Fibroblast of pulmonary artery (primary cell): ENCODE data around the gene FBXO27.
"Not testable (repeated sequence)": the region's sequence is repeated elsewhere in the genome, so short reads cannot be mapped to it uniquely, and the experiment has no call there.

Experiments used
- DNase-seq: peaks from one replicate; pipeline ENCODE4 v3.0.0-alpha.2; 2010; ENCODE audit warnings: low read depth
- H3K4me3 ChIP-seq: replicated peaks from 2 replicates; pipeline ENCODE4 v1.5.1; 2011; ENCODE audit warnings: low read depth, mild to moderate bottlenecking, control low read depth, low read length, moderate library complexity
- CTCF ChIP-seq: IDR thresholded peaks from 2 replicates; pipeline ENCODE4 v1.5.1; 2011; ENCODE audit warnings: mild to moderate bottlenecking, control low read depth, low read length, inconsistent platforms; ENCODE audit errors: missing control alignments

Gene FBXO27

DNA sequence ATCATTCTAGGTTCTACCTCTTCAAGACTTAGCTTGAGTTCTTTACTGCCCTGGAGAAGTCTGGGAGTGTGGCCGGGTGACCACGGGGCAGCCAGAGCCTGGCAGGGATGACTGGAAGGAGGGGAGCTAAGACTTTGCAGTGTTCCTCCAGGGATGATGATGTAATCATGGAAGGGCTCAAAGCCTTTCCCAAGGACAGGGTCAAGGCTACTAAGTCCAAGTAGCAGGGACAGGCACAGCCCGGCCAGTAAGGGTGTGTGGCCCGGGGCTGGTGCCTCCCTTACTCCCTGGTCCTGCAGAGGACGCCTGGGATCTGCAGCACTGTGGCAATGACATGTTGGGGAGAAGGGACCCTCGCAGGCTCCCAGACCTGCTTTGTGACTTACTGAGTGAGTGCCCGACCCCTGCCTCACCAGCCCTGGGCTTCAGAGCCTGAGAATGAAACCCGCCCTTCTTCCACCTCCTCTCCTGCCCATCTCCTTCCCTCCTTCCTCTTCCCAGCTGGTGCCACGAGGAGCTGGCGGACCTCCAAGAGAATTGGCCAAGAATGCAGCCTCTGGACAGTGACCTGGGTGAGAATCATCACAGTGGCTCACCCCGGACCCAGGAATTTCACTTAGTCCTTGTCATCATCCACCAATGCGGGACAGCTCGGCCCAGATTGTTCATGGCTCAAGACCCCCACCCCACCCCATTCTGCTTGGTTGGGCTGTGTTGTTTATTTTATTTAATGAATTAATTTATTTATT is 41.2 kb downstream of the FBXO27 start:
- no peak overlapping the region for H3K4me3 ChIP-seq
- no peak for DNase-seq
- no peak for TF ChIP-seq CTCF

DNA sequence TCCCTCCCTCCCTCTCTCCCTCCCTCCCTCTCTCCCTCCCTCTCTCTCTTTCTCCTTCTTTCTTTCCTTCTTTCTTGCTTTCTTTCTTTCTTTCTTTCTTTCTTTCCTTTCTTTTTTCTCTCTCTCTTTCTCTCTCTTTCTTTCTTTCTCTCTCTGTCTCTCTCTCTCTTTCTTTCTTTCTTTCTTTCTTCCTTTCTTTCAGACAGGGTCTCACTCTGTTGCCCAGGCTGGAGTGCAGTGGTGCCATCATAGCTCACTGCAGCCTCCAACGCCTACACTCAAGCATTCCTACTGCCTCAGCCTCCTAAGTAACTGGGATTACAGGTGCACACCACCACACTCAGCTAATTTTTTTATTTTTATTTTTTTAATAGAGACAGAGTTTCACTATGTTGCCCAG is 42.7 kb downstream of the FBXO27 start:
- DNase-seq, H3K4me3 ChIP-seq: not testable (repeated sequence)

GRCh38 chr19:38989066-38989605 is 43.2 kb downstream of the FBXO27 start:
- H3K4me3 ChIP-seq: no peak overlapping the region
- no peak for DNase-seq
- TF ChIP-seq CTCF: no peak

- H3K4me3 ChIP-seq, DNase-seq: not testable (repeated sequence)
Measured at GRCh38 chr19:38988627-38989026, 43.7 kb downstream of the FBXO27 start.

- not testable (repeated sequence) for H3K4me3 ChIP-seq, DNase-seq
Measured at GRCh38 chr19:38987745-38988144, 44.6 kb downstream of the FBXO27 start.

DNA sequence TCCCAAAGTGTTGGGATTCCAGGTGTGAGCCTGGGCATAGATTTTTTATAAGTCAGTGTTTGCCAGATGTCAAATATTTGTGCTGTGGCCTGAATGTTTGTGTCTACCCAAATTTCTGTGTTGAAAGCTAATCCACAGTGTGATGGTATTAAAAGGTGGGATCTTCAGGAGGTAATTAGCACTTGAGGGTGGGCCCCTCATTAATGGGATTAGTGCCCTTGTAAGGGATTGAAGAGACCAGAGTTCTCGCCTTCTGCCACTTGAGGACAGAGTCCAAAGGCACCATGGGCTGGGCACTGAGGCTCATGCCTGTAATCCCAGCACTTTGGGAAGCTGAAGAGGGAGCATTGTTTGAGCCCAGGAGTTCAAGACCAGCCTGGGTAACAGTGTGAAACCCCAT is 47.1 kb downstream of the FBXO27 start:
- no peak for TF ChIP-seq CTCF
- no peak for DNase-seq
- no peak overlapping the region for H3K4me3 ChIP-seq

- no peak for DNase-seq
- no peak overlapping the region for H3K4me3 ChIP-seq
- TF ChIP-seq CTCF: no peak
Measured at GRCh38 chr19:38980583-38981374, 51.6 kb downstream of the FBXO27 start.

GRCh38 chr19:38979812-38980211 is 52.5 kb downstream of the FBXO27 start:
- DNase-seq: no peak

More at GRCh38 chr19:38979812-38980211, 52.5 kb downstream of the FBXO27 start:
- TF ChIP-seq CTCF: no peak
- H3K4me3 ChIP-seq: no peak overlapping the region
